Measurements from ENCODE around the gene POLR1C. TPM values are rescaled to one million over a fixed set of nuclear protein-coding genes. Genes with fewer than 3 reads are reported as not detected.
A peak's percentile ranks its signal among the peaks of the same experiment; 100 is the strongest.

POLR1C gene
- total RNA-seq, 1 experiment from 2014 or later: 84.6 TPM

DNA sequence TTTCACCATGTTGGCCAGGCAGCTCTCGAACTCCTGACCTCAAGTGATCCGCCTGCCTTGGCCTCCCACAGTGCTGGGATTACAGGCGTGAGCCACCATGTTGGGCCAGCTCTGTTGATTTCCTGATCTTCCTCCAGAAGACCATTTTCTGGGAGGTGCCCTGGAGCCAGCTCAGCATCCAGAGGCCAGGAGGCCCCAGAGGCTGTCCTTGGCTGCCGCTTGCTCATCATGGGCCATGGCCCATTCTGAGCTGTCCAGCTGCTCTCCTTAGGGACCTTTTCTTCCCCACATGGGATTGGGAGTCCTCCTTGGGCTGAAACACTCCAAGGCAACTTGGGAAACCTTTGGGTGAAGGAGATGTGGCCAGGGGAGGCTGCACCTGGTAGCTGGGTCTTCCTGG, 22.1 kb upstream of the POLR1C start:
- Histone ChIP-seq H3K4me3 (replicated peaks in 1 of 2; ENCODE audit: low read depth in 1 of 2, low read length in 2 of 2) (no peak overlapping the region), H2AFZ (ENCODE audit: low read depth, low read length, poor library complexity, severe bottlenecking) (no peak overlapping the region), H3K9me3 (ENCODE audit: control insufficient read depth in 1 of 2, insufficient read depth in 1 of 2, low read depth in 1 of 2, low read length in 2 of 2) (no peaks in the 10 kb centered on the region), H3K4me1 (ENCODE audit: control insufficient read depth in 1 of 2, insufficient read depth in 2 of 2, low read length in 2 of 2) (peaks cover 27 to 50% of the 10 kb centered on the region in 2 experiments), H3K36me3 (ENCODE audit: control insufficient read depth in 1 of 2, insufficient read depth in 2 of 2, low read length in 2 of 2) (peaks cover 4 to 26% of the 10 kb centered on the region in 2 experiments; a peak in 3 of 4 replicates), H3K9me2 (ENCODE audit: insufficient read depth) (no peaks in the 10 kb centered on the region), H3K4me2 (ENCODE audit: low read length) (peak overlapping the region; percentile 76), H3K27ac (ENCODE audit: low read depth, low read length) (peak overlapping the region; percentile 57), H3K9ac (ENCODE audit: low read length) (no peak overlapping the region), H4K20me1 (ENCODE audit: insufficient read depth) (no peaks in the 10 kb centered on the region), H3K79me2 (ENCODE audit: insufficient read depth, low read length) (peaks cover 41% of the 10 kb centered on the region), H3K27me3 (ENCODE audit: insufficient read depth, low read length) (no peaks in the 10 kb centered on the region)
- BruUV-seq (replicated peaks): no TSS peak
- DNase-seq (ENCODE audit: low read depth, low spot score): no peak
- no peak for ATAC-seq
- no peak for TF ChIP-seq RAD21 (IDR thresholded peaks at IDR 0.05; ENCODE audit: low read depth)
- no peak for TF ChIP-seq EZH2phosphoT487 (IDR thresholded peaks at IDR 0.05; ENCODE audit: borderline replicate concordance)
- TF ChIP-seq CEBPB (IDR thresholded peaks at IDR 0.05; ENCODE audit: low read depth): no peak
- no peak for TF ChIP-seq ATF3 (IDR thresholded peaks at IDR 0.05)
- no peak for TF ChIP-seq TCF7L2 (IDR thresholded peaks at IDR 0.05; ENCODE audit: borderline replicate concordance, extremely low read depth, insufficient read depth, insufficient read length)
- CTCF ChIA-PET: interaction anchor here (0.6 to 3.1 kb wide), 6 partner anchors 9 to 232 kb away, joined by 3 to 25 read pairs (median 15); no protein-coding TSS in a partner anchor
- POLR2A ChIA-PET: interaction anchor here (1.3 kb wide), 1 partner anchor 15 kb away, joined by 5 read pairs; no protein-coding TSS in a partner anchor
- RAD21 ChIA-PET (ENCODE audit: low non-redundant PET in 1 of 2, low total read pairs in 2 of 2, uncharacterized antibody in 2 of 2, unreplicated experiment in 2 of 2): interaction anchor here in 1 of 2 experiments (0.9 kb wide), 1 partner anchor 37 kb away, joined by 3 read pairs; no protein-coding TSS in a partner anchor
- intact Hi-C loops (cut with micrococcal nuclease): loop anchor here (5.0 kb wide), 1 partner anchor 592 kb away; no protein-coding TSS in a partner anchor

GRCh38 chr6:43495409-43495941, 21.4 kb upstream of the POLR1C start:
- Histone ChIP-seq H4K20me1 (ENCODE audit: insufficient read depth) (no peaks in the 10 kb centered on the region), H3K27ac (ENCODE audit: low read depth, low read length) (peak overlapping the region; percentile 57), H3K27me3 (ENCODE audit: insufficient read depth, low read length) (no peaks in the 10 kb centered on the region), H3K36me3 (ENCODE audit: control insufficient read depth in 1 of 2, insufficient read depth in 2 of 2, low read length in 2 of 2) (peaks cover 4 to 29% of the 10 kb centered on the region in 2 experiments; a peak in 3 of 4 replicates), H3K79me2 (ENCODE audit: insufficient read depth, low read length) (peaks cover 41% of the 10 kb centered on the region), H3K4me3 (replicated peaks in 1 of 2; ENCODE audit: low read depth in 1 of 2, low read length in 2 of 2) (0 out of 4 replicates have a peak overlapping the region, but pooled peaks of 1 of the 2 experiments have one; percentile 11), H3K9me3 (ENCODE audit: control insufficient read depth in 1 of 2, insufficient read depth in 1 of 2, low read depth in 1 of 2, low read length in 2 of 2) (no peaks in the 10 kb centered on the region), H3K9me2 (ENCODE audit: insufficient read depth) (no peaks in the 10 kb centered on the region), H2AFZ (ENCODE audit: low read depth, low read length, poor library complexity, severe bottlenecking) (no peak overlapping the region), H3K4me1 (ENCODE audit: control insufficient read depth in 1 of 2, insufficient read depth in 2 of 2, low read length in 2 of 2) (peaks cover 27 to 50% of the 10 kb centered on the region in 2 experiments), H3K9ac (ENCODE audit: low read length) (peak overlapping the region; percentile 54), H3K4me2 (ENCODE audit: low read length) (peak overlapping the region; percentile 76)
- CTCF ChIA-PET: interaction anchor here (0.7 to 3.1 kb wide), 6 partner anchors 8 to 321 kb away, joined by 3 to 25 read pairs (median 14); no protein-coding TSS in a partner anchor
- no TSS peak for BruUV-seq (replicated peaks)
- no peak for TF ChIP-seq ZFX (IDR thresholded peaks at IDR 0.05)
- no peak for TF ChIP-seq CEBPB (IDR thresholded peaks at IDR 0.05; ENCODE audit: low read depth)
- TF ChIP-seq RAD21 (IDR thresholded peaks at IDR 0.05; ENCODE audit: low read depth): peak; percentile 51
- TF ChIP-seq EZH2phosphoT487 (IDR thresholded peaks at IDR 0.05; ENCODE audit: borderline replicate concordance): no peak
- TF ChIP-seq POLR2AphosphoS5 (IDR thresholded peaks at IDR 0.05; ENCODE audit: low read depth, low read length): no peak
- TF ChIP-seq FOSL1 (IDR thresholded peaks at IDR 0.05; ENCODE audit: low read depth): no peak
- TF ChIP-seq EZH2 (IDR thresholded peaks at IDR 0.05): no peak
- TF ChIP-seq POLR2A (IDR thresholded peaks at IDR 0.05; ENCODE audit: borderline replicate concordance, extremely low read depth, insufficient read depth, insufficient read length): no peak
- no peak; the same call in 1 of the 2 replicates for TF ChIP-seq MAX (IDR thresholded peaks at IDR 0.05)
- no peak for TF ChIP-seq ELF1 (IDR thresholded peaks at IDR 0.05; ENCODE audit: borderline replicate concordance, low read depth)
- TF ChIP-seq CBX3 (IDR thresholded peaks at IDR 0.05; ENCODE audit: low read depth): no peak
- TF ChIP-seq SP1 (IDR thresholded peaks at IDR 0.05; ENCODE audit: low read depth): no peak
- TF ChIP-seq, protein P1, sequence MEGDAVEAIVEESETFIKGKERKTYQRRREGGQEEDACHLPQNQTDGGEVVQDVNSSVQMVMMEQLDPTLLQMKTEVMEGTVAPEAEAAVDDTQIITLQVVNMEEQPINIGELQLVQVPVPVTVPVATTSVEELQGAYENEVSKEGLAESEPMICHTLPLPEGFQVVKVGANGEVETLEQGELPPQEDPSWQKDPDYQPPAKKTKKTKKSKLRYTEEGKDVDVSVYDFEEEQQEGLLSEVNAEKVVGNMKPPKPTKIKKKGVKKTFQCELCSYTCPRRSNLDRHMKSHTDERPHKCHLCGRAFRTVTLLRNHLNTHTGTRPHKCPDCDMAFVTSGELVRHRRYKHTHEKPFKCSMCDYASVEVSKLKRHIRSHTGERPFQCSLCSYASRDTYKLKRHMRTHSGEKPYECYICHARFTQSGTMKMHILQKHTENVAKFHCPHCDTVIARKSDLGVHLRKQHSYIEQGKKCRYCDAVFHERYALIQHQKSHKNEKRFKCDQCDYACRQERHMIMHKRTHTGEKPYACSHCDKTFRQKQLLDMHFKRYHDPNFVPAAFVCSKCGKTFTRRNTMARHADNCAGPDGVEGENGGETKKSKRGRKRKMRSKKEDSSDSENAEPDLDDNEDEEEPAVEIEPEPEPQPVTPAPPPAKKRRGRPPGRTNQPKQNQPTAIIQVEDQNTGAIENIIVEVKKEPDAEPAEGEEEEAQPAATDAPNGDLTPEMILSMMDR (IDR thresholded peaks at IDR 0.05 in 2 of 3, conservative IDR thresholded peaks at IDR 0.05 in 1 of 3; ENCODE audit: borderline replicate concordance in 1 of 3, insufficient read depth in 1 of 3, low read depth in 2 of 3, low read length in 2 of 3): peak; percentile 30 to 52 (median 41); a peak in 4 of 6 replicates
- TF ChIP-seq JUND (IDR thresholded peaks at IDR 0.05): no peak
- no peak for TF ChIP-seq ATF3 (IDR thresholded peaks at IDR 0.05)
- no peak for TF ChIP-seq ZNF274 (IDR thresholded peaks at IDR 0.05; ENCODE audit: low read depth, low read length)
- no peak for TF ChIP-seq SIN3A (IDR thresholded peaks at IDR 0.05; ENCODE audit: low read depth)
- POLR2A ChIA-PET: interaction anchor here (1.1 to 1.4 kb wide), 2 partner anchors 12 to 18 kb away, joined by 3 to 4 read pairs; partner anchors contain the start of gene TJAP1
- DNase-seq (ENCODE audit: low read depth, low spot score): no peak
- intact Hi-C loops (cut with micrococcal nuclease): loop anchor here (5.0 kb wide), 1 partner anchor 593 kb away; no protein-coding TSS in a partner anchor
- RAD21 ChIA-PET (ENCODE audit: low non-redundant PET in 1 of 2, low total read pairs in 2 of 2, uncharacterized antibody in 2 of 2, unreplicated experiment in 2 of 2): interaction anchor here (0.9 kb wide), 2 partner anchors 15 to 38 kb away, joined by 3 read pairs; partner anchors contain the start of gene LRRC73 (in 1 of the 2)
- ATAC-seq: peak; percentile 54

Data from HCT116 (cell line).